Stomach smooth muscle (tissue), 2 donors: Measurements from ENCODE around the gene GABRP.
"Not testable (repeated sequence)": the region's sequence is repeated elsewhere in the genome, so short reads cannot be mapped to it uniquely, and the experiment has no call there.

Experiments
- H3K27ac ChIP-seq: one replicate; pipeline ENCODE4 v1.7.0; 2013; ENCODE audit warnings: mild to moderate bottlenecking, low read length, inconsistent platforms
- H3K27me3 ChIP-seq, 2 donors: one replicate each; pipeline ENCODE4 v1.7.0; 2013; ENCODE audit warnings: low read length in 2 of 2; ENCODE audit not compliant: insufficient read depth in 2 of 2, control insufficient read depth in 1 of 2
- H3K36me3 ChIP-seq, 2 donors: one replicate each; pipeline ENCODE4 v1.7.0; 2013; ENCODE audit warnings: low read length in 2 of 2; ENCODE audit not compliant: control insufficient read depth in 2 of 2, insufficient read depth in 2 of 2
- H3K4me1 ChIP-seq: one replicate; pipeline ENCODE4 v1.7.0; 2013; ENCODE audit warnings: low read length; ENCODE audit not compliant: control insufficient read depth, insufficient read depth
- H3K4me3 ChIP-seq, 2 donors: one replicate each; pipeline ENCODE4 v1.7.0; 2013; ENCODE audit warnings: low read length in 2 of 2
- H3K9ac ChIP-seq, 2 donors: one replicate each; pipeline ENCODE4 v1.7.0; 2013; ENCODE audit warnings: low read length in 2 of 2, mild to moderate bottlenecking in 1 of 2
- H3K9me3 ChIP-seq, 2 donors: one replicate each; pipeline ENCODE4 v1.7.0; 2013; ENCODE audit warnings: low read length in 2 of 2; ENCODE audit not compliant: control insufficient read depth in 2 of 2
- donor health status: healthy.
- donor health status: Pancreatic carcinoma.

Gene GABRP

GRCh38 chr5:170755679-170756456, 27.7 kb upstream of the GABRP start:
- H3K27me3 ChIP-seq: peaks cover 0 to under 1% of the 10 kb centered on the region in 2 donors
- no peak overlapping the region for H3K27ac ChIP-seq
- no peaks in the 10 kb centered on the region for H3K9me3 ChIP-seq
- H3K4me3 ChIP-seq: no peak overlapping the region
- no peak overlapping the region for H3K9ac ChIP-seq
- peaks cover 7% of the 10 kb centered on the region for H3K4me1 ChIP-seq
- H3K36me3 ChIP-seq: no peaks in the 10 kb centered on the region

- Histone ChIP-seq H3K36me3 (no peaks in the 10 kb centered on the region), H3K9ac (no peak overlapping the region), H3K4me1 (peaks cover 7% of the 10 kb centered on the region), H3K9me3 (no peaks in the 10 kb centered on the region), H3K4me3 (no peak overlapping the region), H3K27me3 (no peaks in the 10 kb centered on the region), H3K27ac (no peak overlapping the region)
Observed at GRCh38 chr5:170756691-170757090, 26.8 kb upstream of the GABRP start.

GRCh38 chr5:170757182-170757601, 26.3 kb upstream of the GABRP start:
- no peak overlapping the region for H3K9ac ChIP-seq

GRCh38 chr5:170757669-170758068, 25.9 kb upstream of the GABRP start:
- H3K27ac ChIP-seq: no peak overlapping the region
- H3K4me3 ChIP-seq: no peak overlapping the region
- no peak overlapping the region for H3K9ac ChIP-seq
- no peaks in the 10 kb centered on the region for H3K36me3 ChIP-seq
- no peaks in the 10 kb centered on the region for H3K27me3 ChIP-seq
- no peaks in the 10 kb centered on the region for H3K9me3 ChIP-seq
- peaks cover 7% of the 10 kb centered on the region for H3K4me1 ChIP-seq

More at GRCh38 chr5:170757182-170757601, 26.3 kb upstream of the GABRP start:
- no peaks in the 10 kb centered on the region for H3K9me3 ChIP-seq
- no peak overlapping the region for H3K4me3 ChIP-seq
- peaks cover 7% of the 10 kb centered on the region for H3K4me1 ChIP-seq
- H3K27ac ChIP-seq: no peak overlapping the region
- no peaks in the 10 kb centered on the region for H3K36me3 ChIP-seq
- no peaks in the 10 kb centered on the region for H3K27me3 ChIP-seq

- Histone ChIP-seq H3K9ac (no peak overlapping the region), H3K36me3 (no peaks in the 10 kb centered on the region), H3K27ac (no peak overlapping the region), H3K4me1 (peaks cover 7% of the 10 kb centered on the region), H3K4me3 (no peak overlapping the region), H3K9me3 (no peaks in the 10 kb centered on the region), H3K27me3 (no peaks in the 10 kb centered on the region)
Observed at GRCh38 chr5:170758481-170758880, 25.0 kb upstream of the GABRP start.

- Histone ChIP-seq H3K9ac (no peak overlapping the region), H3K4me1 (peaks cover 7% of the 10 kb centered on the region), H3K36me3 (no peaks in the 10 kb centered on the region), H3K4me3 (no peak overlapping the region), H3K27ac (no peak overlapping the region), H3K9me3 (no peaks in the 10 kb centered on the region), H3K27me3 (no peaks in the 10 kb centered on the region)
Observed at GRCh38 chr5:170760113-170760512, 23.4 kb upstream of the GABRP start.

- H3K4me1 ChIP-seq: peaks cover 7% of the 10 kb centered on the region
- H3K4me3 ChIP-seq: no peak overlapping the region
- no peaks in the 10 kb centered on the region for H3K9me3 ChIP-seq
- H3K9ac ChIP-seq: no peak overlapping the region
- no peaks in the 10 kb centered on the region for H3K27me3 ChIP-seq
- no peaks in the 10 kb centered on the region for H3K36me3 ChIP-seq
- H3K27ac ChIP-seq: no peak overlapping the region
Observed at GRCh38 chr5:170761048-170761707, 22.3 kb upstream of the GABRP start.

GRCh38 chr5:170761708-170762066, 21.8 kb upstream of the GABRP start:
- Histone ChIP-seq H3K9me3 (no peaks in the 10 kb centered on the region), H3K4me1 (peaks cover 7% of the 10 kb centered on the region), H3K4me3 (no peak overlapping the region), H3K36me3 (no peaks in the 10 kb centered on the region), H3K27me3 (no peaks in the 10 kb centered on the region), H3K9ac (no peak overlapping the region), H3K27ac (no peak overlapping the region)

- not testable (repeated sequence) for H3K9me3 ChIP-seq, H3K36me3 ChIP-seq, H3K9ac ChIP-seq, H3K4me1 ChIP-seq, H3K27ac ChIP-seq, H3K27me3 ChIP-seq, H3K4me3 ChIP-seq
Observed at GRCh38 chr5:170762298-170762697, 21.2 kb upstream of the GABRP start.

- not testable (repeated sequence) for H3K9ac ChIP-seq, H3K9me3 ChIP-seq, H3K27me3 ChIP-seq, H3K27ac ChIP-seq, H3K4me1 ChIP-seq, H3K36me3 ChIP-seq, H3K4me3 ChIP-seq
Observed at GRCh38 chr5:170765868-170766267, 17.7 kb upstream of the GABRP start.

GRCh38 chr5:170769246-170769645, 14.3 kb upstream of the GABRP start:
- Histone ChIP-seq H3K4me1 (no peaks in the 10 kb centered on the region), H3K36me3 (no peaks in the 10 kb centered on the region), H3K27ac (no peak overlapping the region), H3K9ac (no peak overlapping the region), H3K4me3 (no peak overlapping the region), H3K9me3 (no peaks in the 10 kb centered on the region), H3K27me3 (peaks cover 0 to 2% of the 10 kb centered on the region in 2 donors)
